Limb (tissue), 2 donors: ENCODE measurements around the gene PIMREG.
"Not testable (repeated sequence)": the region's sequence is repeated elsewhere in the genome, so short reads cannot be mapped to it uniquely, and the experiment has no call there.

ENCODE experiments used
- DNase-seq, 2 donors: peaks; one replicate each; pipeline ENCODE4 v3.0.0-alpha.2; 2016; ENCODE audit errors: extremely low spot score in 2 of 2

Gene PIMREG

GRCh38 chr17:6477831-6478383 is 33.7 kb downstream of the PIMREG start:
- no peak for DNase-seq

GRCh38 chr17:6478486-6478885 is 34.2 kb downstream of the PIMREG start:
- DNase-seq = no peak

GRCh38 chr17:6479622-6480302 is 35.5 kb downstream of the PIMREG start:
- no peak for DNase-seq

- no peak for DNase-seq
These were observed 36.0 kb downstream of the PIMREG start for GRCh38 chr17:6480303-6480675.

GRCh38 chr17:6482105-6482455 is 37.8 kb downstream of the PIMREG start:
- DNase-seq = no peak

- not testable (repeated sequence) for DNase-seq
These were observed 38.5 kb downstream of the PIMREG start for GRCh38 chr17:6482796-6483195.

- no peak for DNase-seq
These were observed 39.3 kb downstream of the PIMREG start for GRCh38 chr17:6483507-6483906.

- DNase-seq = no peak
These were observed 41.6 kb downstream of the PIMREG start for GRCh38 chr17:6485646-6486412.

GRCh38 chr17:6487251-6488007 is 43.2 kb downstream of the PIMREG start:
- no peak for DNase-seq

- DNase-seq = no peak
These were observed 43.8 kb downstream of the PIMREG start for GRCh38 chr17:6488008-6488539.

GRCh38 chr17:6489016-6489550 is 44.8 kb downstream of the PIMREG start:
- no peak for DNase-seq

- DNase-seq = no peak
These were observed 46.9 kb downstream of the PIMREG start for GRCh38 chr17:6491071-6491700.

- DNase-seq = no peak
These were observed 48.8 kb downstream of the PIMREG start for GRCh38 chr17:6492892-6493674.

- DNase-seq = peak in 1 of 2 donors; percentile 17
These were observed 50.1 kb downstream of the PIMREG start for GRCh38 chr17:6494239-6494941.

- DNase-seq = no peak
These were observed 51.3 kb downstream of the PIMREG start for GRCh38 chr17:6495450-6496115.

- no peak for DNase-seq
These were observed 51.8 kb downstream of the PIMREG start for GRCh38 chr17:6496116-6496481.

GRCh38 chr17:6496640-6497441 is 52.6 kb downstream of the PIMREG start:
- DNase-seq = no peak

- DNase-seq = no peak
These were observed 53.4 kb downstream of the PIMREG start for GRCh38 chr17:6497496-6498221.
